Calu3 (cell line): Measurements from ENCODE around the gene EPDR1. TPM values are rescaled to one million over a fixed set of nuclear protein-coding genes. Genes with fewer than 3 reads are reported as not detected.

Experiments used
- BruUV-seq: library from RNA; stranded (reverse); fragments of 400-500 nt; replicated peaks from 2 replicates; lab custom pipeline; 2021; lab: Mats Ljungman, UMichigan
- CTCF ChIA-PET: fragments of 300-600 bp; sonication (Branson Sonifier 250); formaldehyde crosslinking; loops from one replicate; lab custom pipeline; 2022; ENCODE audit warnings: antibody characterized with exemption; lab: Charles Lee
- DNase-seq: peaks from one replicate; pipeline ENCODE4 v3.0.0; 2022
- H3K27ac Mint-ChIP-seq: one replicate; pipeline ENCODE4 v1.8.0; 2022; ENCODE audit warnings: mixed read lengths; ENCODE audit not compliant: unreplicated experiment
- H3K27me3 Mint-ChIP-seq: one replicate; pipeline ENCODE4 v1.8.0; 2022; ENCODE audit warnings: mixed read lengths; ENCODE audit not compliant: unreplicated experiment
- H3K36me3 Mint-ChIP-seq: one replicate; pipeline ENCODE4 v1.8.0; 2022; ENCODE audit warnings: mild to moderate bottlenecking, moderate library complexity, mixed read lengths; ENCODE audit not compliant: insufficient read depth, unreplicated experiment
- H3K4me1 Mint-ChIP-seq: one replicate; pipeline ENCODE4 v1.8.0; 2022; ENCODE audit warnings: mild to moderate bottlenecking, low read depth, mixed read lengths; ENCODE audit not compliant: unreplicated experiment
- H3K4me3 Mint-ChIP-seq: one replicate; pipeline ENCODE4 v1.8.0; 2022; ENCODE audit warnings: mild to moderate bottlenecking, low read depth, moderate library complexity, mixed read lengths; ENCODE audit not compliant: unreplicated experiment
- H3K9me3 Mint-ChIP-seq: one replicate; pipeline ENCODE4 v1.8.0; 2022; ENCODE audit warnings: low read depth, mixed read lengths; ENCODE audit not compliant: unreplicated experiment
- intact Hi-C: fragments of 100-400 bp; cut with micrococcal nuclease; formaldehyde crosslinking; loops from one replicate; pipeline ENCODE4 v1.10.0; 2022; ENCODE audit not compliant: unreplicated experiment
- total RNA-seq: library from RNA; stranded (reverse); gene quantifications from 2 replicates; pipeline ENCODE4 v1.2.3, GENCODE V29; 2022
- TF ChIP-seq, protein P1 (sequence below): fragments of 200-600 bp; IDR thresholded peaks from one replicate; pipeline ENCODE4 v1.8.0; 2022; ENCODE audit warnings: antibody characterized with exemption; ENCODE audit not compliant: unreplicated experiment

The EPDR1 gene
- total RNA-seq, 1 experiment from 2014 or later, result 60.5 TPM

DNA sequence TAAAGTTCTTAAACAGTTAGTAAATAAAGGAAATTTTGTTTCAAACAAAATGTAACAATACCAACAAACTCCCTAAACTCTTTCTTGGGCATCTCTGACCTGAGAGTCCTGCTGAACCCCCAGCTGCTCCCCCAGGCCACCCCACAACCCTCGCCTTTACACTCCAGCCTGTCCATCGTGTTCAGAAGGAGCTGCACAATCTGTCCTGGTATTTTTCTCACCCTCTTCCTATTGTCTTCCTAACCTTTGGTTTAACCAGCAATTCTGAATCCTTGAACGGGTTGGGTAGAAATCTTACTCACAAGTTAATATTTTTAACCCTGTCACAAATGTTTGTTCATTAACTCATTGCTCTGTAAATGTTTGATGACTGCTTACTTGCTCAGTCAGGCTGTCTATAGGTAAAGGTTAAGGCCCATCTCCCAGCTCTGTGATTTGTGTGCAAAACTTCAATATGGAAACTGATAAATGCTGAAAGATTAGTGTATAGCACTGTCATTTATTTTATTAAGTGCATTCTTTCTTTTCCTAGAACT is 20.7 kb upstream of the EPDR1 start:
- intact Hi-C loops, result loop anchor here (2.0 kb wide), 2 partner anchors 141 to 419 kb away; no protein-coding TSS in a partner anchor
- Mint-ChIP-seq H3K4me1 (peaks cover 34% of the 10 kb centered on the region), H3K27ac (peak overlapping the region; percentile 15), H3K36me3 (no peaks in the 10 kb centered on the region), H3K4me3 (peak overlapping the region; percentile 8), H3K9me3 (no peaks in the 10 kb centered on the region), H3K27me3 (no peaks in the 10 kb centered on the region)
- DNase-seq, result no peak
- TF ChIP-seq, protein P1, sequence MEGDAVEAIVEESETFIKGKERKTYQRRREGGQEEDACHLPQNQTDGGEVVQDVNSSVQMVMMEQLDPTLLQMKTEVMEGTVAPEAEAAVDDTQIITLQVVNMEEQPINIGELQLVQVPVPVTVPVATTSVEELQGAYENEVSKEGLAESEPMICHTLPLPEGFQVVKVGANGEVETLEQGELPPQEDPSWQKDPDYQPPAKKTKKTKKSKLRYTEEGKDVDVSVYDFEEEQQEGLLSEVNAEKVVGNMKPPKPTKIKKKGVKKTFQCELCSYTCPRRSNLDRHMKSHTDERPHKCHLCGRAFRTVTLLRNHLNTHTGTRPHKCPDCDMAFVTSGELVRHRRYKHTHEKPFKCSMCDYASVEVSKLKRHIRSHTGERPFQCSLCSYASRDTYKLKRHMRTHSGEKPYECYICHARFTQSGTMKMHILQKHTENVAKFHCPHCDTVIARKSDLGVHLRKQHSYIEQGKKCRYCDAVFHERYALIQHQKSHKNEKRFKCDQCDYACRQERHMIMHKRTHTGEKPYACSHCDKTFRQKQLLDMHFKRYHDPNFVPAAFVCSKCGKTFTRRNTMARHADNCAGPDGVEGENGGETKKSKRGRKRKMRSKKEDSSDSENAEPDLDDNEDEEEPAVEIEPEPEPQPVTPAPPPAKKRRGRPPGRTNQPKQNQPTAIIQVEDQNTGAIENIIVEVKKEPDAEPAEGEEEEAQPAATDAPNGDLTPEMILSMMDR, result no peak
- CTCF ChIA-PET, result interaction anchor here (0.6 to 2.7 kb wide), 4 partner anchors 17 to 436 kb away, joined by 3 to 14 read pairs (median 4); partner anchors contain the start of gene SFRP4
- no TSS peak for BruUV-seq

DNA sequence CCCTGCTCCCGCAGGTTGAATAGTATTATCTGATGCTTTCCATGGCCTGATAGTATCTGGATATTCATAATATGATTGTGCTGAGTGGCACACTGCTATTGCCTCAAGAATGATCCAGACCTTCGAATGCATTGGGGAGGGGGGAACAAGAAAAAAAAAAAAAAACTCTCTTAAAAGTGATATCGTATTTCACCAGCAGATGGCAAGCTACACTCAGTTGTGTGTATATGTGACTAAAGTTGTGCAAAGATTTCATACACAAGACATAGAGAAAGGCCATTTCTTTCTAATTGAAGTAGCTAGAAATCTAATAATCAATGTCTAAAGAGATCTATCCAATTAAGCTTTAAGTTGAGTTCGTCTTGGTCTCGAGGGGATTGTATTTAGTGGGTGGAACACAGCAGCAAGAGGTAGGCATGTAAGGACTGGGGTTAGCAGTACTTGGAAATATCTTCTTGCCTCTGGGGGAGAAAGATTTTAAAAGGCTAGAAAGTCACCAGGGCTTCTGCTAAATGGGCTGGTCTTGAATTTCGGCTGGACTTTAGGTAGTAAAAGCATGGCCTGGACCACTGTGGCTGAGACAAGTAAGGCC is 19.1 kb upstream of the EPDR1 start:
- peak overlapping the region; percentile 31 for H3K4me3 Mint-ChIP-seq
- intact Hi-C loops, result loop anchor here (1.0 to 2.0 kb wide), 5 partner anchors 139 to 434 kb away; no protein-coding TSS in a partner anchor
- no peak for DNase-seq
- H3K36me3 Mint-ChIP-seq, result no peaks in the 10 kb centered on the region
- no TSS peak for BruUV-seq
- H3K27me3 Mint-ChIP-seq, result no peaks in the 10 kb centered on the region
- H3K27ac Mint-ChIP-seq, result no peak overlapping the region
- peaks cover 34% of the 10 kb centered on the region for H3K4me1 Mint-ChIP-seq
- CTCF ChIA-PET, result interaction anchor here (0.6 to 2.7 kb wide), 17 partner anchors 16 to 700 kb away, joined by 3 to 21 read pairs (median 5); partner anchors contain the start of genes EPDR1, SFRP4 and STARD3NL
- TF ChIP-seq, protein P1, result peak; percentile 77
- no peaks in the 10 kb centered on the region for H3K9me3 Mint-ChIP-seq

DNA sequence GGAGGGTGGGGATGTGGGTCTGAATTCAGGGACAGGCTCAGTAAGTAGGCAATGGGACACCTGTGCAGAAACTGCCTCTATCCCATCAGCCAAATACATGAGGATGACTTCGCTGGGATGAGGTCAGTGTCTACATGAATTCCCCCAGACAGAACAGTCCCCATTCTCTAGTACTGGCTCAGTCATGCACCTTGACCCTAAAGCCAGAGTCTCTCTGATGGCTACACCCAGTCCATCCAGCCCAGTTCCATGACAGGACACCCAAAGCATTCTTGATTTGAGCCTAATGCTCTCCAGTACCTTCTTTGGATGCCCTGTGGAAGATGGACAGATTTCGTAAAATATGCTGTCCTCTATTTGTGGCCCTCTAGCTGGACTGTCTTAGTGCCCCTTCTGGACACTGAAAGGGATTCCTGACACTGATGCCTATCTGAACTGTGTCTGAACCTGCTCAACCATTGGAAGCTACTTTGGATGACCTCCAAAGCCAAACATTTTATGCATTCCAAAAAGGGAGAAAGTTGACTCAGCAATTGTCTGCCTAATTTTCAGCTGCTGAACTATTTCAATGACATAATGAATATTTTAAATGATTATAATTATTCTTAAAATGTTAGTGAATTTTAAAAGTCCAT is 18.4 kb upstream of the EPDR1 start:
- H3K9me3 Mint-ChIP-seq, result no peaks in the 10 kb centered on the region
- DNase-seq, result no peak
- intact Hi-C loops, result loop anchor here (1.0 to 2.0 kb wide), 5 partner anchors 139 to 433 kb away; no protein-coding TSS in a partner anchor
- peaks cover 34% of the 10 kb centered on the region for H3K4me1 Mint-ChIP-seq
- H3K4me3 Mint-ChIP-seq, result no peak overlapping the region
- TF ChIP-seq, protein P1, result no peak
- CTCF ChIA-PET, result interaction anchor here (0.6 to 2.7 kb wide), 17 partner anchors 15 to 700 kb away, joined by 3 to 21 read pairs (median 5); partner anchors contain the start of genes EPDR1, SFRP4 and STARD3NL
- no peak overlapping the region for H3K27ac Mint-ChIP-seq
- H3K36me3 Mint-ChIP-seq, result no peaks in the 10 kb centered on the region
- no peaks in the 10 kb centered on the region for H3K27me3 Mint-ChIP-seq
- BruUV-seq, result no TSS peak

DNA sequence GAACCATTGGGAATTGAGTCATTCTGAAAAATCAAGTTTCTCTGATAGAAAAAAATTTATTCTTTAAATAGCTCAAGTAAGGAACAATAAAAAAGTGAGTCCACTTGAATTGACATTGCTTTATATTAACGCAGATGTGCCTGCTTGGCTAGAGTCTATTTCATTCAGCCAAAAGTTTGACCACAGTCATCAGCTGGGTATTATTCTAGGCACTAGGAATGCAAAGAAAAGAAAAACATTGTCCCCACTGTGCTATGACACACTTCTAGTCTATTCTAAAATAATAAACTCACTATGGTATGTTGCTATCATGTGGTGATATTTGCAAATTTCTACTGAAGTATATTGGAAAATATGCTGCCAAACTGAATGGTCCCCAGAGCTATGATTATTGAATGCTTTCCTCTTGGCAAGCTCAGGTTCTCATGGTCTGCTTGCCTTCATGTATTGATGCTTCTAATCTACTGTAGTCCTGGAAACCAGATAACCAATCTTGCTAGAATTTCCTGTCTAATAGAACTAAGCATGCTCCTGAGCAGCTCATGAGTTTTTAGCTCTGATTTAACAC is 12.1 kb upstream of the EPDR1 start:
- CTCF ChIA-PET, result interaction anchor here (0.8 to 1.3 kb wide), 2 partner anchors 8 to 269 kb away, joined by 3 to 4 read pairs; partner anchors contain the start of gene STARD3NL
- Mint-ChIP-seq H3K9me3 (no peaks in the 10 kb centered on the region), H3K27ac (no peak overlapping the region), H3K4me1 (no peaks in the 10 kb centered on the region), H3K4me3 (no peak overlapping the region), H3K36me3 (no peaks in the 10 kb centered on the region), H3K27me3 (no peaks in the 10 kb centered on the region)
- TF ChIP-seq, protein P1, result no peak
- intact Hi-C loops, result no loop called here
- BruUV-seq, result no TSS peak
- DNase-seq, result no peak
